Stimulated activated memory B cell treated with anti-CD40 and anti-IgM and Interleukin-4, amounts not matched to agents 10 μg/mL and 1 μg/mL and 100 μg/mL, for 72 hours (primary cell): ENCODE results near the gene MYOG.

ENCODE experiments used
- ATAC-seq: fragments of 150-1000 bp; cut with Tn5 transposase; 2 replicates; pipeline ENCODE4 v1.10.0; 2021
- H3K27ac Mint-ChIP-seq: one replicate; pipeline ENCODE4 v1.8.0; 2022; ENCODE audit warnings: mild to moderate bottlenecking, mixed read lengths
- H3K27me3 Mint-ChIP-seq: one replicate; pipeline ENCODE4 v1.8.0; 2022; ENCODE audit warnings: mixed read lengths
- H3K36me3 Mint-ChIP-seq: one replicate; pipeline ENCODE4 v1.8.0; 2022; ENCODE audit warnings: mixed read lengths
- H3K4me1 Mint-ChIP-seq: one replicate; pipeline ENCODE4 v1.8.0; 2022; ENCODE audit warnings: mixed read lengths
- H3K4me3 Mint-ChIP-seq: one replicate; pipeline ENCODE4 v1.8.0; 2022; ENCODE audit warnings: mild to moderate bottlenecking, moderate library complexity, mixed read lengths
- H3K9me3 Mint-ChIP-seq: one replicate; pipeline ENCODE4 v1.8.0; 2022; ENCODE audit warnings: mixed read lengths

The MYOG gene

GRCh38 chr1:203084588-203085527 lies 954 bp downstream of the MYOG start:
- H3K27me3 Mint-ChIP-seq: peaks cover 64% of the 10 kb centered on the region
- peak; percentile 37 for ATAC-seq
- no peak overlapping the region for H3K4me3 Mint-ChIP-seq
- no peak overlapping the region for H3K27ac Mint-ChIP-seq
- H3K4me1 Mint-ChIP-seq: no peaks in the 10 kb centered on the region
- no peaks in the 10 kb centered on the region for H3K9me3 Mint-ChIP-seq
- no peaks in the 10 kb centered on the region for H3K36me3 Mint-ChIP-seq

- Mint-ChIP-seq H3K27me3 (peaks cover 69% of the 10 kb centered on the region), H3K9me3 (no peaks in the 10 kb centered on the region), H3K27ac (no peak overlapping the region), H3K4me3 (no peak overlapping the region), H3K36me3 (no peaks in the 10 kb centered on the region), H3K4me1 (peaks cover 5% of the 10 kb centered on the region)
- ATAC-seq: no peak
These were observed 2.3 kb downstream of the MYOG start for GRCh38 chr1:203083463-203083921.

- Mint-ChIP-seq H3K4me3 (no peak overlapping the region), H3K27ac (no peak overlapping the region), H3K9me3 (no peaks in the 10 kb centered on the region), H3K27me3 (peaks cover 70% of the 10 kb centered on the region), H3K36me3 (no peaks in the 10 kb centered on the region), H3K4me1 (peaks cover 5% of the 10 kb centered on the region)
- no peak for ATAC-seq
These were observed 3.0 kb downstream of the MYOG start for GRCh38 chr1:203082571-203083462.

GRCh38 chr1:203082231-203082505 lies 3.6 kb downstream of the MYOG start:
- no peaks in the 10 kb centered on the region for H3K9me3 Mint-ChIP-seq
- no peak overlapping the region for H3K27ac Mint-ChIP-seq
- ATAC-seq: no peak
- peaks cover 70% of the 10 kb centered on the region for H3K27me3 Mint-ChIP-seq
- H3K4me1 Mint-ChIP-seq: peaks cover 5% of the 10 kb centered on the region
- H3K36me3 Mint-ChIP-seq: no peaks in the 10 kb centered on the region
- H3K4me3 Mint-ChIP-seq: no peak overlapping the region

DNA sequence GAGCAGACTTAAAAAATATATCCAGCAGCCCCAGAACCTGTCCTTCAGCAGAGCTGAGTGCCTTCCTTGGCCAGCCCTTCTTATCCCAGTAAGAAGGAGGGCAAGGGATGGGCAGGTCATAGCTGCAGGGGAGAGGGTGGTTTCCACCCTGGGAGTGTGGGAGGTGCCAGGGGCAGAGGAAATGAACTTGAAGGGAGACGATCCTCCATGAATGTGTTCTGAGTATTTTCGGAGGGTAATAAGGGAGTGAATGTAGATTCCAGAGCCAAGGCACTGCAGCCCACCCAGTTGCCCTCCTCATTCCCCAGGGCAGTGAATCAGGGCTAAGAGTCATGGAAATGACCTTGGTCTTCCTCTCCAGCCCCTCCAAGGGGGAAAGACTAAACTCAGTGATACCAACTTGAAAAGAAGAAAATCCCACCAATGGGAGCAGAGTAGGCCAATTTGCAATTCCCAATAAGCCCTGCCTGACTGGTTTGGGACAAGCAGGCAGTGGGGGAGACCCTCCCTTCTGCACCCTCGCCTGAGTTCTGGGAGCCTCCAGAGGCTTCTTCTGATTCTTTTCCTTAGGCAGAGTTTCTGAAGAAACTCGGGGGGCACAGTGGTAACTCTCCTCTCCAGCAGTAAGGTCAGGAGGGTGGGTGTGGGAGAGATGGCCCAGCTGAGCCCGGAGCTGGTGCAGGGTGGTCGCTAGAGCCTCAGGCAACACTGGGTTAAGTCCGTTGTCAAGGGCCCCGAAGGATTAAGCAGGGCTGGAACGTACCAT lies 4.2 kb downstream of the MYOG start:
- Mint-ChIP-seq H3K9me3 (no peaks in the 10 kb centered on the region), H3K36me3 (no peaks in the 10 kb centered on the region), H3K27me3 (peaks cover 73% of the 10 kb centered on the region), H3K27ac (no peak overlapping the region), H3K4me1 (peaks cover 5% of the 10 kb centered on the region), H3K4me3 (no peak overlapping the region)
- no peak for ATAC-seq

- Mint-ChIP-seq H3K4me1 (peaks cover 12% of the 10 kb centered on the region), H3K9me3 (no peaks in the 10 kb centered on the region), H3K36me3 (no peaks in the 10 kb centered on the region), H3K27ac (no peak overlapping the region), H3K27me3 (peaks cover 76% of the 10 kb centered on the region), H3K4me3 (no peak overlapping the region)
- no peak for ATAC-seq
These were observed 5.4 kb downstream of the MYOG start for GRCh38 chr1:203080456-203080855.

- H3K4me3 Mint-ChIP-seq: no peak overlapping the region
- H3K9me3 Mint-ChIP-seq: no peaks in the 10 kb centered on the region
- no peak for ATAC-seq
- no peak overlapping the region for H3K27ac Mint-ChIP-seq
- no peaks in the 10 kb centered on the region for H3K36me3 Mint-ChIP-seq
- H3K4me1 Mint-ChIP-seq: peaks cover 12% of the 10 kb centered on the region
- peaks cover 87% of the 10 kb centered on the region for H3K27me3 Mint-ChIP-seq
These were observed 7.3 kb downstream of the MYOG start for GRCh38 chr1:203078478-203078877.

DNA sequence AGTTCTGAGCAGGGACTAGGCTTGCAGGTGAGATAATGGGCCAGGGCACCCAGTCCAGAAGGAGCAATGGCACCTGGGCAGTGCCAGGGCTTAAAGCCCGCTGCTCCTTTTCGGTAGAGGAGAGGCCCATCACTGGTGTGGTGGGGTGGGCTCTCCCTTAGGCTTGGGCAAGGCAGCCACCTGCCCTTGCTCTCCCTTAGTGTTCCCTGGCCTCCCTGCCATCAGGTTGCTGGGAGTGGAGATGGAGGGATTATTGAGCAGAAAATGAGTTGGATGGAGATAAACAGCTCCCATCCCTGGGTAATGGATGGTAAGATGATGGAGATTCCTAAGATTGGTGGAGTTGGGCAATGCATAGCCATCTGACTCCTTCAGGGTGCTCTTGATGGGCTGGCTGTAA lies 7.9 kb downstream of the MYOG start:
- Mint-ChIP-seq H3K27ac (no peak overlapping the region), H3K4me3 (no peak overlapping the region), H3K9me3 (no peaks in the 10 kb centered on the region), H3K27me3 (peaks cover 87% of the 10 kb centered on the region), H3K4me1 (peaks cover 12% of the 10 kb centered on the region), H3K36me3 (no peaks in the 10 kb centered on the region)
- no peak for ATAC-seq

DNA sequence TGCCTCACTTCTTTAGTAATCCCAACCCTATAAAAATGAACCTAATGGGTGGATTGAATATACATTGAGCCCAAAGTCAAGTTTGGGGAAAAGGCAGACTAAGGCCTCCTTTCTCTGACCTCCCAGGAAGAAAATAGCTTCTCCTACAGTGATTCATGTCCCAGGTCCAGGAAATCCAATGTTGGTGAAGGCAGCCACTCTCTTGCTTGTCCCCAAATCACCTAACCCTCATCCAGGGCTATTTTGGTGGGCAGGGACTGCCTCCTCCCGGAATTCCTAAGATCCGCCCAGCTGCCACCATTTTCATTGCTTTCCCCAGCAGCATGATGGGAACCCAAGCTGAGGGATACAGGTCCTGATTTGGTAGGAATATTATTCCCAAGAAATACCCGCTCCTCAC lies 8.4 kb downstream of the MYOG start:
- no peak overlapping the region for H3K4me3 Mint-ChIP-seq
- no peak overlapping the region for H3K27ac Mint-ChIP-seq
- H3K9me3 Mint-ChIP-seq: no peaks in the 10 kb centered on the region
- no peaks in the 10 kb centered on the region for H3K36me3 Mint-ChIP-seq
- no peak for ATAC-seq
- H3K27me3 Mint-ChIP-seq: peaks cover 87% of the 10 kb centered on the region
- H3K4me1 Mint-ChIP-seq: peaks cover 12% of the 10 kb centered on the region

GRCh38 chr1:203076031-203076511 lies 9.7 kb downstream of the MYOG start:
- Mint-ChIP-seq H3K4me3 (peak overlapping the region; percentile 50), H3K4me1 (peaks cover 12% of the 10 kb centered on the region), H3K9me3 (no peaks in the 10 kb centered on the region), H3K27me3 (peaks cover 80% of the 10 kb centered on the region), H3K27ac (no peak overlapping the region), H3K36me3 (no peaks in the 10 kb centered on the region)
- ATAC-seq: peak; percentile 29

DNA sequence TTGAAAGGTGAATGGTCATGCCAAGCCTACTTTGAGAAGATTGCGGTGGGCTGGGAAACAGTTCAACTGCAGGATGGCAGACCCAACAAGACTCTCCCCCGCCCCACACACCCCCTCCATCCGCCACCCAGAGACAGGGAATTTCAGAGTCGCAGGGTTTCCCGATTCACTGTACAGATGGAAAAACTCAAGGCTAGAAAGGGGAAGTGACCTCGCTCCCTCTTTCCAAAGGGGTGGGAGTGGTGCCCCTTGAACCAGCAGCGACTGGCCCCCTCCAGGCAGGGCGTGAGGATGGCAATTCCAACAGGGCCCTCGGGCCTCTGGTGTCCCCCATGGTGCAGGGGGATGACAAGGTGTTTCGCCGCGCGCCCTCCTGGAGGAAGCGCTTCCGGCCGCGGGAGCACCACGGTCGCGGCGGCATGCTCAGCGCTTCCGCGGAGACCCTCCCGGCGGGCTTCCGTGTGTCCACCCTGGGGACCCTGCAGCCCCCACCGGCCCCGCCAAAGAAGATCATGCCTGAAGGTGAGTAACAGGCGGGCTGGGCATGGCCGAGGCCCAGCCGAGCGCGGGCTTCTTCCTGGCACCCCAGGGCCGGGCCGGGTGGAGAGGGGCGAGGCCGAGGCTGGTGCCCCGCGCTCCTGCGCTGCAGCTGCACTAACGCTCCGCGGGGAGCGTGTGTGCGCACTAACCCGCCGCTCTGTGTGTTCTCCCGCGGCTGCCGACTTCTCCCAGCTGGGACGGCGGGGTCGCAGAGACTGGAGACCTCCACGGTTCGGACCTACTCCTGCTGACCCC lies 10.4 kb downstream of the MYOG start:
- Mint-ChIP-seq H3K36me3 (no peaks in the 10 kb centered on the region), H3K9me3 (no peaks in the 10 kb centered on the region), H3K4me1 (peaks cover 12% of the 10 kb centered on the region), H3K4me3 (no peak overlapping the region), H3K27me3 (peaks cover 79% of the 10 kb centered on the region), H3K27ac (no peak overlapping the region)
- peak; percentile 22 for ATAC-seq

GRCh38 chr1:203074610-203075009 lies 11.2 kb downstream of the MYOG start:
- Mint-ChIP-seq H3K36me3 (no peaks in the 10 kb centered on the region), H3K4me1 (peaks cover 12% of the 10 kb centered on the region), H3K4me3 (no peak overlapping the region), H3K27me3 (peaks cover 71% of the 10 kb centered on the region), H3K9me3 (no peaks in the 10 kb centered on the region), H3K27ac (no peak overlapping the region)
- no peak for ATAC-seq

DNA sequence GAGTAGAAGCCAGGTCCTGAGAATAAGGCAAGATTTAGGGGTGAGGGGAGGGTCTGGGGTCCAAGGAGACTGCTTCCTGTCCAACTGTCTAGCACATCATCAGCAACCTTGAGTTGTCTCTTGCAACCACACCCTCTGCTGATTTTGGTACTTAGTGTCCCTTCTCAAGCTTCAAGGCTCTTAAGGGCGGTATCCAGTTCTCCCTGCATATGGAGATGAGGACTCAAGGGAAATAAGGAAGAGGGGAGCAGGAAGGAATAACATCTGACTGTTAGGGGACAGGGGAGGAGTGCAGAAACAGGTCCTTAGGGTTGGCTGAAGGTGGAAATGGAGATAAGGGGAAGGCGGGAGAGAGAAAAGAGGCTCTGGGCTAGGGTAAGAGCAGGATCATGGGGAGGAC lies 12.3 kb downstream of the MYOG start:
- Mint-ChIP-seq H3K4me3 (no peak overlapping the region), H3K4me1 (peaks cover 18% of the 10 kb centered on the region), H3K9me3 (no peaks in the 10 kb centered on the region), H3K36me3 (no peaks in the 10 kb centered on the region), H3K27ac (no peak overlapping the region), H3K27me3 (peaks cover 61% of the 10 kb centered on the region)
- ATAC-seq: no peak

DNA sequence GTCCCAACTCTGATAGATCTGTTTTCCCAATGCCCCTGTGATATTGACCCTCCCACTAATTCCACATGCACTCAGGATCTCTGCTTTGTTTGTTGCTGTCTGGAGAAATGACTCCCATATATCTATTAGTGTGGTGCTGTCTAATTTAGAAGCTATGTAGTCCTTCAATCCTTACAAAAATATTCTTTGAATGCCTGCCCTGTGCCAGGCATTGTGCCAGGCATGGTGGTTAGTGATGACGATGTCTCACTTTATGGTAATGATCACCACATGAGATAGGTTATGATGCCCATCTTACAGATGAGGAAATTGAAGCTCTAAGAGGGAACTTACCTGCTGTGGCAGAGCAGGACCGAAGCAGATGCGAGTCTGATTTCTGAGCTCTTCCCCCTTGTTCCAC lies 12.9 kb downstream of the MYOG start:
- Mint-ChIP-seq H3K4me1 (peaks cover 18% of the 10 kb centered on the region), H3K4me3 (no peak overlapping the region), H3K9me3 (no peaks in the 10 kb centered on the region)

More for the DNA sequence above, 12.9 kb downstream of the MYOG start:
- peaks cover 57% of the 10 kb centered on the region for H3K27me3 Mint-ChIP-seq
- no peak overlapping the region for H3K27ac Mint-ChIP-seq
- no peaks in the 10 kb centered on the region for H3K36me3 Mint-ChIP-seq
- ATAC-seq: no peak
